GM19193 (cell line): ENCODE results near the gene SLC5A11.

Experiments used
- POLR2A ChIP-seq: IDR thresholded peaks from 4 replicates; pipeline ENCODE4 v1.6.1; 2011; ENCODE audit not compliant: insufficient read depth, insufficient read length; ENCODE audit errors: extremely low read depth

The SLC5A11 gene

DNA sequence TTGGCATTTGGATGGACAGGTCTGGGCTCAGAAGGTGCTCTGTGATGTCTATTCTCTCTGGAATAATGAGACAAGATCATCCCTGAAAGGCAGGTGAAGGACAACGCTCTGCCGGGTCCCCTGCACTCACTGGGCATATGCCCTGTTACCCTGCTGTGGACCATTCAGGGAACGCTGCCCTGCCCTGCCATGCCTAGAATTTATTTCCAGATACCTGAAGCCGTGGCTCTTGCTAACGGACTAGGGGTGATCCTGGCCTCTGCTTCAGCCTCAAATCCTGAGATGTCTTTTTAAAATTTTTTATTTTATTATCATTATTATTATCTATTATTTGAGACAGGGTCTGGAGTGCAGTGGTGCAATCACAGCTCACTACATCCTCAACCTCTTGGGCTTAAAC lies 3.9 kb downstream of the SLC5A11 start:
- TF ChIP-seq POLR2A: no peak

DNA sequence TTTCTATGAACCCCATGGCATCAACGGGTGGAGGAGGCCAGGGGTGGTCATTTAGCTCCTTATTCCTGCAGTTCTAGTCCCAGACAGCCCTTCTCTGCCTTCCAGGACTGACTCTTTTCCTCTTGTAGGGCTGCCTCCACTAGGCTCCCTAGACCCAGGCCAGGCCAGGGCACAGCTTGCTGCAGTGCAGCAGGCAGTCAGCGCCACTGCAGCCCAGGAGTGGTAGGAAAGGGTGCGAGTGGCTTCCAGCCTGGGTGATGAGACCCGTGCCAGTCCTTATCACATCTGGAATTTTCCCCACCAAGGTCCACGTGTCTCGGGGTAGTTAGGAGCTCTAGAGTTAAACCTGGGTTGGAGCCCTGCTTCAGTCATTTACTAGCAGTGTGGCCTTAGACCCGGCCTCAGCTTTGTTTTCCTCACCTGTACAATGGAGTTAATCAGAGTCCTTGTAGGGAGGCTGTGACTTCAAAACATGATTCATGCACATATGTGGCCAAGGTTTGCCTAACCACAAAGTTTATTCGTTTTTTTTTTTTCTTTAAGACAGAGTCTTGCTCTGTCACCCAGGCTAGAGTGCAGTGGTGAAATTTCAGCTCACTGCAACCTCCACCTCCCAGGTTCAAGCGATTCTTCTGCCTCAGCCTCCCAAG lies 4.7 kb downstream of the SLC5A11 start:
- TF ChIP-seq POLR2A: no peak

GRCh38 chr16:24851700-24852099 lies 5.9 kb downstream of the SLC5A11 start:
- TF ChIP-seq POLR2A: no peak

- TF ChIP-seq POLR2A: no peak
These were observed 6.5 kb downstream of the SLC5A11 start for GRCh38 chr16:24852281-24852721.

GRCh38 chr16:24853169-24853824 lies 7.5 kb downstream of the SLC5A11 start:
- no peak for TF ChIP-seq POLR2A

GRCh38 chr16:24853830-24854229 lies 8.1 kb downstream of the SLC5A11 start:
- no peak for TF ChIP-seq POLR2A

DNA sequence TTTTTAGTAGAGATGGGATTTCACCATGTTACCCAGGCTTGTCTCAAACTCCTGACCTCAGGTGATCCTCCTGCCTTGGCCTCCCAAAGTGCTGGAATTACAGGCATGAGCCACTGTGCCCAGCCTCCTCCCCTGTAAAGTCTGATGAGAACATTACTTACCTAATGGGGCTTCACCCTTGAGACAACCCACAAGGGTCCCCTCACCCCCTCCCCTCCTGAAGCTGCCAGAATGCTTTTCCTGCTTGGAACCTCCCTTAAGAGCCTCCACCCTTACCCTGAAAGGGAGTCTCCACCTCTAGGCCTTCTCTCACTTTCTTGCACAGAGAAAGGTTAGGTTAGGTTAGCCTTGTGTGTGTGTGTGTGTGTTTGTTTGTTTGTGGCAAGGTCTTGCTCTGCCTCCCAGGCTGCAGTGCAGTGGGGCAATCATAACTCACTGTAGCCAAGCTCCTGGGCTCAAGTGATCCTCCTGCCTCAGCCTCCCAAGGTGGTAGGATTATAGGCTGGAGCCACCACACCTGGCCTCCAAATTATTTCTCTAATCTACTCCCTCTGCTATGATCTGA lies 8.9 kb downstream of the SLC5A11 start:
- TF ChIP-seq POLR2A: no peak

DNA sequence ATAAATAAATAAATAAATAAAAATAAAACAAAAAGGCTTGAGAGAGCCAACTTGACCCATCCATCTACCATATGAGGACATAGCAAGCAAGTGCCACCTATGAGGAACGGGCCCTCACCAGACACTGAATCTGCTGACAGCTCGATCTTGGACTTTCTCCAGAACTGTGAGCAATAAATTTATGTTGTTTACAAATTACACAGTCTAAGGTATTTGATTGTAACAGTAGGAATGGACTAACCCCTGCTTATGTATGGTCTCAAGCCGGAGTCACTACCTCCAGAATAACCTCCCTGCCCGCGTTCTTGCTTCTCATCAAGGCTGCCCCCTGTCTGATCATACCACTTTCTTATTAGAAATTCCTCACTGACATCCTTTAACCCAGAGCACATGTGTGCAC lies 9.9 kb downstream of the SLC5A11 start:
- no peak for TF ChIP-seq POLR2A

- TF ChIP-seq POLR2A: no peak
These were observed 12.7 kb downstream of the SLC5A11 start for GRCh38 chr16:24858219-24859041.

DNA sequence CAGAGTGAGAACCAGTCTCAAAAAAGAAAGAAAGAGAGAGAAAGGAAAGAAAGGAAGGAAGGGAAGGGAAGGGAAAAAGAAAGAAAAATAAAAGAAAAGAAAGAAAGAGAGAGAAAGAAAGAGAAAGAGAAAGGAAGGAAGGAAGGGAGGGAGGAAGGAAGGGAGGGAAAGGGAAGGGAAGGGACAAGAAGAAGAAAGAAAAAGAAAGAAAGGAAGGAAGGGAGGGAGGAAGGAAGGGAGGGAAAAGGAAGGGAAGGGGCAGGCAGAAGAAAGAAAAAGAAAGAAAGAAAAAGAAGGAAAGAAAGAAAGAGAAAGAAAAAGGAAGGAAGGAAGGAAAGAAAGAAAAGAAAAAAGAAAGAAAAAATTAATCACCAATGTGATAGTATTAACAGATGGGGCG lies 15.7 kb downstream of the SLC5A11 start:
- TF ChIP-seq POLR2A: no peak

- TF ChIP-seq POLR2A: no peak
These were observed 18.0 kb downstream of the SLC5A11 start for GRCh38 chr16:24863582-24864437.

DNA sequence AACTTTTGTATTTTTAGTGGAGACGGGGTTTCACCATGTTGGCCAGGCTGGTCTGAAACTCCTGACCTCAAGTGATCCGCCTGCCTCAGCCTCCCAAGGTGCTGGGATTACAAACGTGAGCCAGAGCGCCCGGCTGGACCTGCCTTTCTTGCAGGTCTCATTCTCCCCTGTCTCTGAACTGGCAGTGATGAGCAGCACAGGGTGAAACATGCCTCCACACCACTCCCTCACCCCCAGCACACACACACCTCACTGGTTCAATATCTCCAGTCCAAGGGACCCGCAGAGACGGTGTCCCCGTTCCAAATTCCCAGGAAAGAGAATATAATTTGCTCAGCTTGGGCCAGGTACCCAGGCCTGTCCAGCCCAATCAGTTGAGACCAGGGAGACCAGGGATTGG lies 23.3 kb downstream of the SLC5A11 start:
- no peak for TF ChIP-seq POLR2A

- no peak for TF ChIP-seq POLR2A
These were observed 26.1 kb downstream of the SLC5A11 start for GRCh38 chr16:24871891-24872290.

DNA sequence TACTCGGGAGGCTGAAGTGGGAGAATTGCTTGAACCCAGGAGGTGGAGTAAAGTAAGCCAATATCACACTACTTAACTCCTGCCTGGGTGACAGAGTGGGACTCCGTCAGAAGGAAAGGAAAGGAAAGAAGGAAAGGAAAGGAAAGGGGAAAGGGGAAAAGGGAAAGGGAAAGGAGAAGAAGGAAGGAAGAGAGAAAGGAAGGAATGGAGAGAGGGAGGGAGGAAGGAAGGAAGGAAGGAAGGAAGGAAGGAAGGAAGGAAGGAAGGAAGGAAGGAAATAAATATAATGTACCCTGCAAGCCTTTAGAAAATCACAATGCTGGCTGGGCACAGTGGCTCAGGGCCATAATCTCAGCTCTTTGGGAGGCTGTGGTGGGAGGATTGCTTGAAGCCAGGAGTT lies 27.3 kb downstream of the SLC5A11 start:
- TF ChIP-seq POLR2A: no peak
